ENCODE data around the gene F7.

- TF ChIP-seq CTCF (IDR thresholded peaks at IDR 0.05; ENCODE audit: extremely low read depth in 1 of 2, insufficient read depth in 1 of 2, low read depth in 1 of 2, low read length in 2 of 2): no peak
- no peak for TF ChIP-seq JUN (IDR thresholded peaks at IDR 0.05; ENCODE audit: borderline replicate concordance, insufficient read depth, insufficient read length, low read depth)
These were observed 38.8 kb upstream of the F7 start for GRCh38 chr13:113066746-113067145.
